Gastrocnemius medialis (tissue), 4 donors: ENCODE results near the gene DOK5. TPM values are rescaled to one million over a fixed set of nuclear protein-coding genes. Genes with fewer than 3 reads are reported as not detected.

ENCODE experiments used
- ATAC-seq, 2 donors: fragments of 150-250 bp; one replicate each; pipeline ENCODE4 v1.9.1; 2016
- DNase-seq, 2 donors: peaks; one replicate each; pipeline ENCODE4 v3.0.0-alpha.2; 2019
- H3K27ac ChIP-seq, 4 donors: fragments of 200-600 bp; sonication (generic); 1 replicate in 1 of 4; 2 replicates in 3 of 4; pipeline ENCODE4 v1.5.1; 2016 to 2018; ENCODE audit warnings: mild to moderate bottlenecking in 2 of 4, moderate library complexity in 1 of 4
- H3K27me3 ChIP-seq, 3 donors: fragments of 200-600 bp; sonication (generic) in 2 of 3; 1 replicate in 1 of 3; 2 replicates in 2 of 3; pipeline versions ENCODE4 v1.5.1 to v1.6.0; 2016 to 2019; ENCODE audit warnings: mild to moderate bottlenecking in 1 of 3, moderate library complexity in 1 of 3
- H3K36me3 ChIP-seq, 2 donors: fragments of 200-600 bp; sonication (generic) in 1 of 2; one replicate each; pipeline ENCODE4 v1.5.1; 2017 to 2018
- H3K4me1 ChIP-seq, 2 donors: fragments of 200-600 bp; sonication (generic) in 1 of 2; one replicate each; pipeline ENCODE4 v1.5.1; 2016 to 2017; ENCODE audit warnings: mild to moderate bottlenecking in 2 of 2
- H3K4me3 ChIP-seq, 4 donors: fragments of 200-600 bp; sonication (generic) in 3 of 4; 1 replicate in 1 of 4; 2 replicates in 3 of 4; pipeline ENCODE4 v1.5.1; 2016 to 2019; ENCODE audit warnings: mild to moderate bottlenecking in 2 of 4
- H3K9me3 ChIP-seq, 3 donors: fragments of 200-600 bp; sonication (generic) in 2 of 3; 1 replicate in 1 of 3; 2 replicates in 2 of 3; pipeline ENCODE4 v1.5.1; 2016 to 2019
- CTCF ChIP-seq, 5 experiments: fragments of 450-650 bp in 3 of 5; fragments of 200-600 bp in 2 of 5; sonication (generic) in 2 of 5; IDR thresholded peaks in 4 of 5; conservative IDR thresholded peaks in 1 of 5; 1 replicate in 4 of 5; 2 replicates in 1 of 5; pipeline ENCODE4 v1.5.1; 2016 to 2019; ENCODE audit warnings: antibody characterized with exemption in 5 of 5, mild to moderate bottlenecking in 3 of 5, moderate library complexity in 3 of 5
- POLR2A ChIP-seq, 2 donors: fragments of 450-650 bp; IDR thresholded peaks; one replicate each; pipeline ENCODE4 v1.6.1; 2017; ENCODE audit warnings: antibody characterized with exemption in 2 of 2, mild to moderate bottlenecking in 2 of 2, moderate library complexity in 2 of 2
- in situ Hi-C, 4 donors: fragments of 200-750 bp; cut with MboI; loops; one replicate each; pipeline versions ENCODE4 v1.15.0 to v1.8.0; 2017; ENCODE audit warnings: low sequenced_read_pairs in 4 of 4
- intact Hi-C: fragments of 100-400 bp; cut with DNase I; formaldehyde crosslinking; loops from one replicate; pipeline ENCODE4 v1.15.1; 2023; ENCODE audit warnings: low total_unique reads
- total RNA-seq, 4 donors: library from RNA; depleted of rRNA; stranded (reverse); fragments of >200 nt; gene quantifications; one replicate each; pipeline versions ENCODE4 v1.1.0 to v1.2.3, GENCODE V29; 2016

DOK5 gene
- total RNA-seq, 4 donors from 2014 or later: 1.2 to 12.7 (median 7.4) TPM

- no peak for ATAC-seq
- in situ Hi-C loops (loop anchor here in 2 of 4 donors (10.0 to 25.0 kb wide), 2 partner anchors 539 to 556 kb away; no protein-coding TSS in a partner anchor), intact Hi-C loops (no loop called here)
Observed at GRCh38 chr20:54651252-54651651, 175.9 kb downstream of the DOK5 start.

GRCh38 chr20:54654450-54654849, 179.1 kb downstream of the DOK5 start:
- Histone ChIP-seq H3K27ac (no peak overlapping the region), H3K27me3 (no peaks in the 10 kb centered on the region), H3K9me3 (no peaks in the 10 kb centered on the region), H3K4me3 (no peak overlapping the region), H3K4me1 (no peaks in the 10 kb centered on the region), H3K36me3 (no peaks in the 10 kb centered on the region)
- ATAC-seq (no peak), DNase-seq (no peak)
- intact Hi-C loops: no loop called here
- TF ChIP-seq POLR2A (IDR thresholded peaks at IDR 0.05) (no peak), CTCF (IDR thresholded peaks at IDR 0.05 in 4 of 5, conservative IDR thresholded peaks at IDR 0.05 in 1 of 5) (no peak)
- in situ Hi-C loops: loop anchor here in 2 of 4 donors (10.0 to 25.0 kb wide), 2 partner anchors 542 to 560 kb away; no protein-coding TSS in a partner anchor

More at GRCh38 chr20:54651252-54651651, 175.9 kb downstream of the DOK5 start:
- Histone ChIP-seq H3K4me1 (no peaks in the 10 kb centered on the region), H3K9me3 (no peaks in the 10 kb centered on the region), H3K27me3 (no peaks in the 10 kb centered on the region), H3K27ac (no peak overlapping the region), H3K4me3 (no peak overlapping the region), H3K36me3 (no peaks in the 10 kb centered on the region)
- TF ChIP-seq POLR2A (IDR thresholded peaks at IDR 0.05): no peak
- no peak for TF ChIP-seq CTCF (IDR thresholded peaks at IDR 0.05 in 4 of 5, conservative IDR thresholded peaks at IDR 0.05 in 1 of 5)
- DNase-seq: no peak

- Histone ChIP-seq H3K27me3 (no peaks in the 10 kb centered on the region), H3K36me3 (no peaks in the 10 kb centered on the region), H3K4me1 (no peaks in the 10 kb centered on the region), H3K27ac (no peak overlapping the region), H3K4me3 (no peak overlapping the region), H3K9me3 (no peaks in the 10 kb centered on the region)
- ATAC-seq: no peak
- in situ Hi-C loops (loop anchor here in 2 of 4 donors (10.0 to 25.0 kb wide), 2 partner anchors 545 to 563 kb away; no protein-coding TSS in a partner anchor), intact Hi-C loops (no loop called here)
- no peak for DNase-seq
- TF ChIP-seq POLR2A (IDR thresholded peaks at IDR 0.05) (no peak), CTCF (IDR thresholded peaks at IDR 0.05 in 4 of 5, conservative IDR thresholded peaks at IDR 0.05 in 1 of 5) (no peak)
Observed at GRCh38 chr20:54657268-54657826, 182.0 kb downstream of the DOK5 start.

- Histone ChIP-seq H3K4me3 (no peak overlapping the region), H3K36me3 (no peaks in the 10 kb centered on the region), H3K4me1 (no peaks in the 10 kb centered on the region), H3K27ac (no peak overlapping the region), H3K27me3 (no peaks in the 10 kb centered on the region), H3K9me3 (no peaks in the 10 kb centered on the region)
- ATAC-seq (no peak), DNase-seq (no peak)
- in situ Hi-C loops: loop anchor here in 2 of 4 donors (10.0 to 25.0 kb wide), 2 partner anchors 546 to 564 kb away; no protein-coding TSS in a partner anchor
- no peak for TF ChIP-seq CTCF (IDR thresholded peaks at IDR 0.05 in 4 of 5, conservative IDR thresholded peaks at IDR 0.05 in 1 of 5)
- no peak for TF ChIP-seq POLR2A (IDR thresholded peaks at IDR 0.05)
- intact Hi-C loops: no loop called here
Observed at GRCh38 chr20:54658525-54658924, 183.1 kb downstream of the DOK5 start.
